PFSK-1 (cell line): ENCODE measurements around the gene GLA.

Experiments
- FOXP2 ChIP-seq: optimal IDR thresholded peaks from 2 replicates; pipeline ENCODE3; 2011; ENCODE audit warnings: borderline replicate concordance, control low read depth, inconsistent platforms; ENCODE audit not compliant: insufficient read depth; ENCODE audit errors: extremely low read length, extremely low read depth
- POLR2AphosphoS5 ChIP-seq: IDR thresholded peaks from 2 replicates; pipeline ENCODE4 v1.6.1; 2012; ENCODE audit warnings: low read depth, mild to moderate bottlenecking, control low read depth, low read length, moderate library complexity
- REST ChIP-seq, 2 experiments: IDR thresholded peaks; 2 replicates each; pipeline versions ENCODE4 v1.6.1 to v1.8.0; 2011 to 2012; ENCODE audit warnings: low read depth in 2 of 2, low read length in 2 of 2, control low read depth in 1 of 2, inconsistent platforms in 1 of 2, mild to moderate bottlenecking in 1 of 2, moderate library complexity in 1 of 2; ENCODE audit not compliant: insufficient read depth in 1 of 2
- SIN3A ChIP-seq: IDR thresholded peaks from 2 replicates; pipeline ENCODE4 v1.6.1; 2012; ENCODE audit warnings: mild to moderate bottlenecking, low read length, moderate library complexity, borderline replicate concordance; ENCODE audit not compliant: insufficient read depth
- TAF1 ChIP-seq: IDR thresholded peaks from 2 replicates; pipeline ENCODE4 v1.6.1; 2012; ENCODE audit warnings: low read length, control low read depth, borderline replicate concordance; ENCODE audit not compliant: insufficient read depth

GLA gene

GRCh38 chrX:101442085-101442484, 34.4 kb upstream of the GLA start:
- TF ChIP-seq TAF1 = no peak
- no peak for TF ChIP-seq SIN3A
- no peak for TF ChIP-seq FOXP2
- no peak for TF ChIP-seq REST (IDR thresholded peaks at IDR 0.05; ENCODE audit: insufficient read depth in 1 of 2, low read depth in 2 of 2, low read length in 2 of 2)
- TF ChIP-seq POLR2AphosphoS5 = no peak

GRCh38 chrX:101430457-101431078, 22.8 kb upstream of the GLA start:
- TF ChIP-seq POLR2AphosphoS5 = no peak
- no peak for TF ChIP-seq TAF1
- TF ChIP-seq REST (IDR thresholded peaks at IDR 0.05; ENCODE audit: insufficient read depth in 1 of 2, low read depth in 2 of 2, low read length in 2 of 2) = no peak
- no peak for TF ChIP-seq SIN3A
- no peak for TF ChIP-seq FOXP2

GRCh38 chrX:101429934-101430333, 22.2 kb upstream of the GLA start:
- no peak for TF ChIP-seq SIN3A
- TF ChIP-seq POLR2AphosphoS5 = no peak

- no peak for TF ChIP-seq REST (IDR thresholded peaks at IDR 0.05; ENCODE audit: insufficient read depth in 1 of 2, low read depth in 2 of 2, low read length in 2 of 2)
- no peak for TF ChIP-seq SIN3A
- no peak for TF ChIP-seq POLR2AphosphoS5
- no peak for TF ChIP-seq TAF1
- no peak for TF ChIP-seq FOXP2
These were observed 20.2 kb upstream of the GLA start for GRCh38 chrX:101427954-101428353.

GRCh38 chrX:101419489-101419888, 11.8 kb upstream of the GLA start:
- TF ChIP-seq REST (IDR thresholded peaks at IDR 0.05; ENCODE audit: insufficient read depth in 1 of 2, low read depth in 2 of 2, low read length in 2 of 2) (no peak), POLR2AphosphoS5 (no peak), SIN3A (no peak), TAF1 (no peak), FOXP2 (no peak)
